Loucy (cell line): Measurements from ENCODE around the gene TBRG1.

Experiments used
- EZH2phosphoT487 ChIP-seq: fragments of 200-600 bp; IDR thresholded peaks from 2 replicates; pipeline ENCODE4 v1.6.1; 2018; ENCODE audit warnings: antibody characterized with exemption, mild to moderate bottlenecking, moderate library complexity, borderline replicate concordance
- TF ChIP-seq, protein P1 (sequence below): fragments of 200-600 bp; sonication (generic); conservative IDR thresholded peaks from 2 replicates; pipeline ENCODE4 v1.5.1; 2014; ENCODE audit warnings: mild to moderate bottlenecking, antibody characterized with exemption, low read length

DNA sequence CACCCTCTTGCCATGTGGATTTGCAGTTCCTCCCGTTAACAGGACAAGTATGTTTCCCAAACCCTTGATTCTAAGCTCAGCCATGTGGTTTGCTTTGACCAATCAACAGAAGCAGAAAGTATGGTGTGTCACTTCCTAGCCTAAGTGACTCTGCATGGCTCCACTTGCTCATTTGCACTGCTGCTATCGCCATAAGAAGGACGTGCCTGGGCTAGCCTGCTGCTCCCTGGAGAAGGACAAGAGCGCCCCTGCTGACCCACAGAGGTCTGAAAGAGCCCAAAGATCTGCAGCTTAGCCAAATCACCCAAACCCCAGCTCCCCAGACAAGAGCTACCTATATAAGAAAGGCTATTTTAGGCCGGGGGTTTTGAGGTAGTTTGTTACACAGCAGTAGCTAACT is 18.0 kb downstream of the TBRG1 start:
- TF ChIP-seq, protein P1, sequence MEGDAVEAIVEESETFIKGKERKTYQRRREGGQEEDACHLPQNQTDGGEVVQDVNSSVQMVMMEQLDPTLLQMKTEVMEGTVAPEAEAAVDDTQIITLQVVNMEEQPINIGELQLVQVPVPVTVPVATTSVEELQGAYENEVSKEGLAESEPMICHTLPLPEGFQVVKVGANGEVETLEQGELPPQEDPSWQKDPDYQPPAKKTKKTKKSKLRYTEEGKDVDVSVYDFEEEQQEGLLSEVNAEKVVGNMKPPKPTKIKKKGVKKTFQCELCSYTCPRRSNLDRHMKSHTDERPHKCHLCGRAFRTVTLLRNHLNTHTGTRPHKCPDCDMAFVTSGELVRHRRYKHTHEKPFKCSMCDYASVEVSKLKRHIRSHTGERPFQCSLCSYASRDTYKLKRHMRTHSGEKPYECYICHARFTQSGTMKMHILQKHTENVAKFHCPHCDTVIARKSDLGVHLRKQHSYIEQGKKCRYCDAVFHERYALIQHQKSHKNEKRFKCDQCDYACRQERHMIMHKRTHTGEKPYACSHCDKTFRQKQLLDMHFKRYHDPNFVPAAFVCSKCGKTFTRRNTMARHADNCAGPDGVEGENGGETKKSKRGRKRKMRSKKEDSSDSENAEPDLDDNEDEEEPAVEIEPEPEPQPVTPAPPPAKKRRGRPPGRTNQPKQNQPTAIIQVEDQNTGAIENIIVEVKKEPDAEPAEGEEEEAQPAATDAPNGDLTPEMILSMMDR, result peak; percentile 30; the same call in 1 of the 2 replicates
- no peak for TF ChIP-seq EZH2phosphoT487
